GM06990 (cell line): Measurements from ENCODE around the gene KIF25.

Experiments
- DNase-seq: peaks from one replicate; pipeline ENCODE4 v3.0.0-alpha.2; 2011; ENCODE audit not compliant: insufficient read length; ENCODE audit errors: extremely low read depth
- H3K27me3 ChIP-seq: replicated peaks from 2 replicates; pipeline ENCODE4 v1.6.0; 2011; ENCODE audit warnings: low read length; ENCODE audit not compliant: control insufficient read depth, insufficient read depth
- H3K36me3 ChIP-seq: 2 replicates; pipeline ENCODE4 v1.5.1; 2011; ENCODE audit warnings: low read length; ENCODE audit not compliant: control insufficient read depth, insufficient read depth
- H3K4me3 ChIP-seq: replicated peaks from 2 replicates; pipeline ENCODE4 v1.5.1; 2011; ENCODE audit warnings: low read depth, mild to moderate bottlenecking, control low read depth, low read length
- TF ChIP-seq, protein P1 (sequence below): IDR thresholded peaks from 2 replicates; pipeline ENCODE4 v1.5.1; 2011; ENCODE audit warnings: low read length, control low read depth, mild to moderate bottlenecking, inconsistent platforms; ENCODE audit not compliant: insufficient read depth, poor library complexity, severe bottlenecking

The KIF25 gene

DNA sequence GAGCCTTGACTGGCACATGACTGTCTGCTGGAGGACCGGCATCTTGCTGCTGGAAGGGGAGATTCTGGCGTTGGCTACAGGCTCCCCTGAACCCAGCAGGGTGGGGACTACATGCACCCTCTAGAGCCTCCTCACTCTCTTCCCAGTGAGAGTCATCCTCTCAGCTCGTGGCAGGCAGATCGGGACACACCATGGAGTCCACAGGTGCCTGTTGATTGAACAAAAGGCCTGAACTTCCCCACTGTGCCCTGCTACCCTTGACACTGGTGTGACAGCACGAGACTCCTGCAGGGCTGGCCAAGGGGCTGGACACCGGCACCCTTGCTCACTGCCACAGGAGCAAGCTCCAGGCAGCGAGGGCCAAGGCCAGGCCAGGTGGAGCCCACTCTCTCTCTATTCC is 73.3 kb downstream of the KIF25 start:
- no peaks in the 10 kb centered on the region for H3K36me3 ChIP-seq
- no peaks in the 10 kb centered on the region for H3K27me3 ChIP-seq
- DNase-seq = no peak
- no peak overlapping the region for H3K4me3 ChIP-seq
- TF ChIP-seq, protein P1, sequence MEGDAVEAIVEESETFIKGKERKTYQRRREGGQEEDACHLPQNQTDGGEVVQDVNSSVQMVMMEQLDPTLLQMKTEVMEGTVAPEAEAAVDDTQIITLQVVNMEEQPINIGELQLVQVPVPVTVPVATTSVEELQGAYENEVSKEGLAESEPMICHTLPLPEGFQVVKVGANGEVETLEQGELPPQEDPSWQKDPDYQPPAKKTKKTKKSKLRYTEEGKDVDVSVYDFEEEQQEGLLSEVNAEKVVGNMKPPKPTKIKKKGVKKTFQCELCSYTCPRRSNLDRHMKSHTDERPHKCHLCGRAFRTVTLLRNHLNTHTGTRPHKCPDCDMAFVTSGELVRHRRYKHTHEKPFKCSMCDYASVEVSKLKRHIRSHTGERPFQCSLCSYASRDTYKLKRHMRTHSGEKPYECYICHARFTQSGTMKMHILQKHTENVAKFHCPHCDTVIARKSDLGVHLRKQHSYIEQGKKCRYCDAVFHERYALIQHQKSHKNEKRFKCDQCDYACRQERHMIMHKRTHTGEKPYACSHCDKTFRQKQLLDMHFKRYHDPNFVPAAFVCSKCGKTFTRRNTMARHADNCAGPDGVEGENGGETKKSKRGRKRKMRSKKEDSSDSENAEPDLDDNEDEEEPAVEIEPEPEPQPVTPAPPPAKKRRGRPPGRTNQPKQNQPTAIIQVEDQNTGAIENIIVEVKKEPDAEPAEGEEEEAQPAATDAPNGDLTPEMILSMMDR = no peak

DNA sequence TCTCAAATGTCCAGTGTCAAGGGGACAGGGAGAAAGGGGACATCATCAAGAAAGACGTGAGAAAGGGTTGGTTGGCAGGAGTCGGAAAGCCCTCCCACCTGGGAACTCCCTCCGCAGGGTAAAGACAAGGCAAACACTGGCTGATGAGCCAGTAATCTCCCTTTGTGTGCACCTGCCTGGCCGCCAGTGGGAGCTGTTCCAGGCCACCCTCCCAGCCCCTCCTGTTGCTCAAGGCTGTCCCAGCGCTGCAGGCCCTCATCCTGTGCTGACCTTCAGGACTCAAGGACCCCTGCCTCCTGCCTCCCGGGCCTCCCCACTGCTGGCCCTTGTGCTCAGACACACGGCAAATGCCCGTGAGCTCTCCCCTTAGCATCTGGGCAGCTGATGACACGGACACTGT is 74.1 kb downstream of the KIF25 start:
- Histone ChIP-seq H3K36me3 (no peaks in the 10 kb centered on the region), H3K27me3 (no peaks in the 10 kb centered on the region), H3K4me3 (no peak overlapping the region)
- TF ChIP-seq, protein P1 = no peak
- no peak for DNase-seq

DNA sequence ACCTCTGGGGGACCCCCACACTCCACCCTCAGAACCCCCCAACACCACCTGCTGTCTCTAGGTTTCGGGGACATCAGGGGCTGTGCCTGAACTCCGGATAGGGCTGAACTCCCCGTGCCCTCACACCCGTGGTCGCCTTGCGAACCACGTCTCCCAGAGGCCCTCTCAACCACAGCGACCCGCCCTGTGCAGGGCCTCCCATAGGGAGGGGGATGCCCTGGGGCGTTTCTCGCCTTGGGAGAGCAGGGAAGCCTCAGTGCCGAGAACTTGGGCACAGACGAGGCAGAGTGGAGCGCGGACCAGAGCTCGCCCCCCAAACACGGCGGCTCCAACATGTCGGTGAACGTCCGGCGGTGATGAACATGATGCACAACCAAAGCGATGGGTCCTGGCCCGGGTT is 74.8 kb downstream of the KIF25 start:
- no peak for DNase-seq
- no peak overlapping the region for H3K4me3 ChIP-seq
- H3K27me3 ChIP-seq = no peaks in the 10 kb centered on the region
- no peaks in the 10 kb centered on the region for H3K36me3 ChIP-seq
- TF ChIP-seq, protein P1 = no peak

DNA sequence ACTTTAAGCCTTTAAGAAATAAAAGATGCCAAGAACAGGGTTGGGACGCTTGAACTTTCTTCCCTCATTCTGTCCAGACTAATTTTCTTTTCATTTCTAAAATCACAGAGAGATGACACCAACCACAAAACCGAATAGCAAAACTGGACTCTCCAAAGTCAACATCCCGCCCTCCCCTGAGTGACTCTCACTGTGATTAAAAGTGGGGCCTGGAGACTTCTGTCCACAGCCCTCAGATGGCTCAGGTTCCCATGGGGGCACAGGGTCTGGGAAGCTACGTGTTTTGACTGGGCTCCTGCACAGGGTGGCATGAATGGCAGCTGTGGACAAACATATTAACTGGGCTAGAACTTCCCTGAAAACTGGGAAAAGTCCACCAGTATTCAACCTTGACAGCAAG is 75.3 kb downstream of the KIF25 start:
- H3K36me3 ChIP-seq = no peaks in the 10 kb centered on the region
- no peak for DNase-seq
- TF ChIP-seq, protein P1 = no peak
- no peaks in the 10 kb centered on the region for H3K27me3 ChIP-seq
- H3K4me3 ChIP-seq = no peak overlapping the region

DNA sequence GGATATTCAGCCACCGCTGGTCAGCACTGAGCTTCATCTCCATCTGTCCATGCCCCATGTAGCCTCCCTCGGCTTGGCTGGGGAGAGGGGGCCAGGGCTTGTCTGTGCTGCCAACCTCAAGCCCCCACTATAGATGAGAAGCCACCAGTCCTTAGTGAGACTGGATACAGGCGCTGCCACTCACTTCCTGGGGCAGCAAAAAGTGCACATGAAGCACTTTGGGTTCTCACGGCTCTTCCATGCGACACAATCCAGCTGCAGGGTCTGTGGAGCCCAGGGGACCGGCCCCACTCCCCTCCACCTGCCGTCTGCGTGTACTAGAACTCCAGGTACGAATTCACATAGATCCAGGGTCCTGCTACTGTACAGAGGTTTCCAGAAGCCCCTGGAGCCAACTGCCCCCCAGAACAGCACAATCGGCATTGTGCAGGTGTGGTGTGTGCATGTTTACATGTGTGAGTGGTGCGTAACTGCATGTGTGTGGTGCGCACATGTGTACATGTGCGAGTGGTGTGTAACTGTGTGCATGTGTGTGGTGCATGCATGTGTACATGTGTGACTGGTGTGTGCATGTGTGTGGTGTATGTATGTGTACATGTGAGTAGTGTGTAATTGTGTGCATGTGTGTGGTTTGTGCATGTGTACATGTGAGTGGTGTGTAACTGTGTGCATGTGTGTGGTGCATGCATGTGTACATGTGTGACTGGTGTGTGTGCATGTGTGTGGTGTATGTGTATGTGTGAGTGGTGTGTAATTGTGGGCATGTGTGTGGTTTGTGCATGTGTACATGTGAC is 76.7 kb downstream of the KIF25 start:
- Histone ChIP-seq H3K4me3 (no peak overlapping the region), H3K27me3 (no peaks in the 10 kb centered on the region), H3K36me3 (no peaks in the 10 kb centered on the region)
- DNase-seq = no peak
- TF ChIP-seq, protein P1 = no peak
